ENCODE data around the gene ARAF. TPM values are rescaled to one million over a fixed set of nuclear protein-coding genes. Genes with fewer than 3 reads are reported as not detected.

ARAF gene
- total RNA-seq, 1 experiment from 2014 or later: 35.4 TPM

DNA sequence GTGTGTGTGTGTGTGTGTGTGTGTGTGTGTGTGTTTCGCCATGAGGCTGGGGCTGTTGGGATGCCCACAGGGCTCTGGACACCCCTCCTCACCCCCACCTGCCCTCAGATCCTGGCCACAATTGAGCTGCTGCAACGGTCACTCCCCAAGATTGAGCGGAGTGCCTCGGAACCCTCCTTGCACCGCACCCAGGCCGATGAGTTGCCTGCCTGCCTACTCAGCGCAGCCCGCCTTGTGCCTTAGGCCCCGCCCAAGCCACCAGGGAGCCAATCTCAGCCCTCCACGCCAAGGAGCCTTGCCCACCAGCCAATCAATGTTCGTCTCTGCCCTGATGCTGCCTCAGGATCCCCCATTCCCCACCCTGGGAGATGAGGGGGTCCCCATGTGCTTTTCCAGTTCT, 10.2 kb downstream of the ARAF start:
- ATAC-seq (no peak), DNase-seq (ENCODE audit: low read depth, low spot score) (no peak)
- no peak overlapping the region for H3K4me3 ChIP-seq (replicated peaks in 1 of 2; ENCODE audit: low read depth in 1 of 2, low read length in 2 of 2)
- TF ChIP-seq POLR2AphosphoS5 (IDR thresholded peaks at IDR 0.05; ENCODE audit: low read depth, low read length): no peak
- no peak for TF ChIP-seq POLR2A (IDR thresholded peaks at IDR 0.05; ENCODE audit: borderline replicate concordance, extremely low read depth, insufficient read depth, insufficient read length)
- no peak for TF ChIP-seq TCF7L2 (IDR thresholded peaks at IDR 0.05; ENCODE audit: borderline replicate concordance, extremely low read depth, insufficient read depth, insufficient read length)
- TF ChIP-seq SRF (IDR thresholded peaks at IDR 0.05; ENCODE audit: low read depth): no peak
- TF ChIP-seq YY1 (IDR thresholded peaks at IDR 0.05; ENCODE audit: extremely low read depth, insufficient replicate concordance, low read depth, low read length): no peak
- TF ChIP-seq, protein P1, sequence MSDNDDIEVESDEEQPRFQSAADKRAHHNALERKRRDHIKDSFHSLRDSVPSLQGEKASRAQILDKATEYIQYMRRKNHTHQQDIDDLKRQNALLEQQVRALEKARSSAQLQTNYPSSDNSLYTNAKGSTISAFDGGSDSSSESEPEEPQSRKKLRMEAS (IDR thresholded peaks at IDR 0.05): no peak
- TF ChIP-seq, protein P2, sequence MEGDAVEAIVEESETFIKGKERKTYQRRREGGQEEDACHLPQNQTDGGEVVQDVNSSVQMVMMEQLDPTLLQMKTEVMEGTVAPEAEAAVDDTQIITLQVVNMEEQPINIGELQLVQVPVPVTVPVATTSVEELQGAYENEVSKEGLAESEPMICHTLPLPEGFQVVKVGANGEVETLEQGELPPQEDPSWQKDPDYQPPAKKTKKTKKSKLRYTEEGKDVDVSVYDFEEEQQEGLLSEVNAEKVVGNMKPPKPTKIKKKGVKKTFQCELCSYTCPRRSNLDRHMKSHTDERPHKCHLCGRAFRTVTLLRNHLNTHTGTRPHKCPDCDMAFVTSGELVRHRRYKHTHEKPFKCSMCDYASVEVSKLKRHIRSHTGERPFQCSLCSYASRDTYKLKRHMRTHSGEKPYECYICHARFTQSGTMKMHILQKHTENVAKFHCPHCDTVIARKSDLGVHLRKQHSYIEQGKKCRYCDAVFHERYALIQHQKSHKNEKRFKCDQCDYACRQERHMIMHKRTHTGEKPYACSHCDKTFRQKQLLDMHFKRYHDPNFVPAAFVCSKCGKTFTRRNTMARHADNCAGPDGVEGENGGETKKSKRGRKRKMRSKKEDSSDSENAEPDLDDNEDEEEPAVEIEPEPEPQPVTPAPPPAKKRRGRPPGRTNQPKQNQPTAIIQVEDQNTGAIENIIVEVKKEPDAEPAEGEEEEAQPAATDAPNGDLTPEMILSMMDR (IDR thresholded peaks at IDR 0.05 in 2 of 3, conservative IDR thresholded peaks at IDR 0.05 in 1 of 3; ENCODE audit: borderline replicate concordance in 1 of 3, insufficient read depth in 1 of 3, low read depth in 2 of 3, low read length in 2 of 3): no peak
- TF ChIP-seq CEBPB (IDR thresholded peaks at IDR 0.05; ENCODE audit: low read depth): no peak
- TF ChIP-seq FOSL1 (IDR thresholded peaks at IDR 0.05; ENCODE audit: low read depth): no peak
- TF ChIP-seq EZH2 (IDR thresholded peaks at IDR 0.05): no peak
- no peak for TF ChIP-seq ELF1 (IDR thresholded peaks at IDR 0.05; ENCODE audit: borderline replicate concordance, low read depth)
- no peak for TF ChIP-seq JUND (IDR thresholded peaks at IDR 0.05)
- TF ChIP-seq, protein P3, sequence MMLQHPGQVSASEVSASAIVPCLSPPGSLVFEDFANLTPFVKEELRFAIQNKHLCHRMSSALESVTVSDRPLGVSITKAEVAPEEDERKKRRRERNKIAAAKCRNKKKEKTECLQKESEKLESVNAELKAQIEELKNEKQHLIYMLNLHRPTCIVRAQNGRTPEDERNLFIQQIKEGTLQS (IDR thresholded peaks at IDR 0.05): no peak
- TF ChIP-seq SIN3A (IDR thresholded peaks at IDR 0.05; ENCODE audit: low read depth): no peak
- no peak for TF ChIP-seq ZFX (IDR thresholded peaks at IDR 0.05)
- TF ChIP-seq, protein P4, sequence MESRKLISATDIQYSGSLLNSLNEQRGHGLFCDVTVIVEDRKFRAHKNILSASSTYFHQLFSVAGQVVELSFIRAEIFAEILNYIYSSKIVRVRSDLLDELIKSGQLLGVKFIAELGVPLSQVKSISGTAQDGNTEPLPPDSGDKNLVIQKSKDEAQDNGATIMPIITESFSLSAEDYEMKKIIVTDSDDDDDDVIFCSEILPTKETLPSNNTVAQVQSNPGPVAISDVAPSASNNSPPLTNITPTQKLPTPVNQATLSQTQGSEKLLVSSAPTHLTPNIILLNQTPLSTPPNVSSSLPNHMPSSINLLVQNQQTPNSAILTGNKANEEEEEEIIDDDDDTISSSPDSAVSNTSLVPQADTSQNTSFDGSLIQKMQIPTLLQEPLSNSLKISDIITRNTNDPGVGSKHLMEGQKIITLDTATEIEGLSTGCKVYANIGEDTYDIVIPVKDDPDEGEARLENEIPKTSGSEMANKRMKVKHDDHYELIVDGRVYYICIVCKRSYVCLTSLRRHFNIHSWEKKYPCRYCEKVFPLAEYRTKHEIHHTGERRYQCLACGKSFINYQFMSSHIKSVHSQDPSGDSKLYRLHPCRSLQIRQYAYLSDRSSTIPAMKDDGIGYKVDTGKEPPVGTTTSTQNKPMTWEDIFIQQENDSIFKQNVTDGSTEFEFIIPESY (IDR thresholded peaks at IDR 0.05; ENCODE audit: extremely low read depth, insufficient replicate concordance, low read length): no peak
- no peak for TF ChIP-seq SP1 (IDR thresholded peaks at IDR 0.05; ENCODE audit: low read depth)
- no peak for TF ChIP-seq CBX3 (IDR thresholded peaks at IDR 0.05; ENCODE audit: low read depth)
- TF ChIP-seq EZH2phosphoT487 (IDR thresholded peaks at IDR 0.05; ENCODE audit: borderline replicate concordance): no peak
- no peaks in the 10 kb centered on the region for H3K9me3 ChIP-seq (ENCODE audit: control insufficient read depth in 1 of 2, insufficient read depth in 1 of 2, low read depth in 1 of 2, low read length in 2 of 2)
- peaks cover 0 to 2% of the 10 kb centered on the region in 2 experiments; a peak in 1 of 4 replicates for H3K36me3 ChIP-seq (ENCODE audit: control insufficient read depth in 1 of 2, insufficient read depth in 2 of 2, low read length in 2 of 2)
- H3K9me2 ChIP-seq (ENCODE audit: insufficient read depth): no peaks in the 10 kb centered on the region
- H4K20me1 ChIP-seq (ENCODE audit: insufficient read depth): no peaks in the 10 kb centered on the region
- H3K27ac ChIP-seq (ENCODE audit: low read depth, low read length): no peak overlapping the region
- CTCF ChIA-PET: no interaction called here
- H3K27me3 ChIP-seq (ENCODE audit: insufficient read depth, low read length): no peaks in the 10 kb centered on the region
- H3K4me2 ChIP-seq (ENCODE audit: low read length): no peak overlapping the region
- no peaks in the 10 kb centered on the region for H3K79me2 ChIP-seq (ENCODE audit: insufficient read depth, low read length)
- no TSS peak for BruUV-seq (replicated peaks)
- no peak overlapping the region for H2AFZ ChIP-seq (ENCODE audit: low read depth, low read length, poor library complexity, severe bottlenecking)
- H3K9ac ChIP-seq (ENCODE audit: low read length): no peak overlapping the region
- intact Hi-C loops (cut with micrococcal nuclease): no loop called here
- RAD21 ChIA-PET (ENCODE audit: low non-redundant PET in 1 of 2, low total read pairs in 2 of 2, uncharacterized antibody in 2 of 2, unreplicated experiment in 2 of 2): no interaction called here
- POLR2A ChIA-PET: no interaction called here
- H3K4me1 ChIP-seq (ENCODE audit: control insufficient read depth in 1 of 2, insufficient read depth in 2 of 2, low read length in 2 of 2): peaks cover 0 to 12% of the 10 kb centered on the region in 2 experiments; a peak in 1 of 4 replicates

Measured in HCT116 (cell line).